ELR (cell line): ENCODE results near the gene DMBX1.

Source experiments
- DNase-seq: peaks from one replicate; pipeline ENCODE4 v3.0.0-alpha.2; 2015; ENCODE audit warnings: low read depth

DMBX1 gene

DNA sequence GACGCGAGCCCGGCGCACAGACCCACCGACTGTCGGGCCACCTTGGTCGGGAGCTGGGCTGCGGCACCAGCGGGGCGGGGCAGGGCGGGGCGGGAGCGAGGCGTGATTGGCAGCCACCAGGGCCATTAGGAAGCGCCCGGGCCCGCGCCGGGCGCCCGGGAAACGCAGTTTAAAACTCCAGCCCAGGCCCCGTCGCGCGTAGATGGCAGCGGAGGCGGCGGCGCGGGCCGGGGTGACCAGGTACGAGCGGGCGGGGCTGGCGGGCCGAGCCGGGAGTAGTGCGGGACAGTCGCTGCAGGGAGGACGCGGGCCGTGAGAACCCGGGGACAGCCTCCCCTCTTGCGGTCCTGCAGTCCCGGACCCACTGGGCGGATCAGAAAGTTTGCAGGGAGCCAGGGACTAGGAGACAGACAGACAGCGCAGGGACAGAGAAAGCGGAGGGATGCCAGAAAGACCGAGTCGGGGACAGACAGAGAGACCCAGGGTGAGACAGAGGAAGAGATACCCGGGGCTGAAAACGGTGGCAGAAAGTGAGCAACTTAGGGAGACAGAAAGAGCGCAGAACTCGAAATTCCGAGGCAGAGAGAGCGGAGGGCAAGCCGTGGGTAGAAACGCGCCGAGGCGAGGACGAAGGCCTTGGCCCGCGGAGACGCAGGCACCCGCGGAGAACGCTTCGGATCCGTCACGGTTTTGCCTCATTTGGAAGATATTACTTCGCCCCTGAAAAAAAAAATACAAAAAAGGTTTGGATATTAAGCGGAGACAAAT, at the start of gene DMBX1:
Gene DMBX1 (plus strand): TSS at position 199 of the 768 bp plus-strand sequence. CDS start 17,175 bp downstream, outside the sequence.
- DNase-seq = peak; percentile 40

DNA sequence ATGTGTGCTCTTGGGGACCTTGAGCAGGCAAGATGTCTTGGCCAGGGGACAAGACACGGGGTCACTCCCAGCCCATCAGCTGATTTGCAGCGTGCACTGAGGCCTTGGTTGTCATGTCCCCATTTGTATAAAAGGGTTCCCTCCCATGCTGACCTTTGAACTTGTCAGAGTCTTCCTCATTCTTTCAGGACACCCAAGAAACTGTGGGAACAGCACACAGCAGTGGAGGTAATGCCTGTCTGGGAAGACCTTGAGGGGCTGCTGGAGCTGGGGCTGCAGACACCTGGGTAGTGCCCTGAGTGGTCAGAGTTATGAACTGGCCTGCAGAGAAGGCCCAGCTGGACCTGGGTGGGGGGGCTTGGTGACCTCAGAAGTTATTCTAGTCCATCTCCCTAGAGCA, 49.2 kb upstream of the DMBX1 start:
- no peak for DNase-seq

DNA sequence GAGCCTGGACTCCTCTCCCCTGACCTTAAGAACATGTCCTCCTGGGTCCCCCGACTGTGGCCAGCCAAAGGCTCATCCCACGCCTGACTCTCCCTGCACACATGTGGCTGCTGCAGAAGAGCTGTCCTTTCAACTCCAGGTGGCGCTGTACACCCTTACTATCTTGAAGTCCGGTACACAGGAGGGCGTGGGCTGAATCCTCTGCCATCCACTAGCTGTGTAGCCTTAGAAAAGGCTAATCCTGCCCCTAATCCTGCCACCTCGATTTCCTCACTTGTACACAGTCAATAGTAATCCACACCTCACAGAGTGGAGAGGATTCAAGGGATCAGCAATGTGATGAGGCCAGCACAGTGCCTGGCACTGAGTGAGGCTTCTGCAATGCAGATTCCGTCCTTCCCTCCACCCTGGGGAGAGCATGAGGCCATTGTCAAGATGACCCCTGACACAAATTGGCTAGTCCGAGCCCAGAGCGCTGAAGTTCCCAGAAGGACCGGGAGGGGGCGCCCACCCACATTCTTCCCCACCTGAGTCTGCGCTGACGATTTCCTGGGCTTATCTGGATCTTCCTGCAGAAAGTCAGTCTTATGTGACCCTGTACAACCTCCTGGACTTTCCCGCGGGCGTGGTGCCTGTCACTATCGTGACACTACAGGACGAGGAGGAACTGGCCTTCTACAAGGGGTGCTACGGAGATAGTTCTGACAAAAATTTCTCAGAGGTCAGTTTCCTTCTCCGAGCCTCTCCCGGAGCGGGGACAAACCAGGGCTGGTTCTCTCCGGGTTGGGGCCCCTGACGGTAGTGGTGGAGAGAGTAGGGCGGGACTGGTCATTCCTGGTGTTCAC, 47.1 kb upstream of the DMBX1 start:
- DNase-seq = peak; percentile 89

DNA sequence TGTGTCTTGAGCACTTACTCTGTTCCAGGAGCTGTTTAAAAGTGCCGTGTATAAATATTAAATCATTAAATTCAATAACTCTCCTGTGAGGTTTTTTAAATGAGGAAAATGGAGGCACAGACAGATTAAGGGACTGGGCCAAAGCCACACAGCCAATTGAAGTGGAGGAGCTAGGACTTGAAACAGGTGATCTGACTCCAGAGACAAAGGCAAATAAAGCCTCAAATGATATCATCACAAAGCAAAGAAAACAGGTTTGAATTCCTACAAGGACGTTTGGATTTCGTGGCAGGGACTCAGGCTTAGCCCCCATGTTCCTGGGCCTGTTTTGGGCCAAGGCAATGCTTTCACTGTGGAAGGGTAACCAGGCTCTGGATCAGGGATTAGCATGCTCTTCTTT, 45.2 kb upstream of the DMBX1 start:
- DNase-seq = no peak

DNA sequence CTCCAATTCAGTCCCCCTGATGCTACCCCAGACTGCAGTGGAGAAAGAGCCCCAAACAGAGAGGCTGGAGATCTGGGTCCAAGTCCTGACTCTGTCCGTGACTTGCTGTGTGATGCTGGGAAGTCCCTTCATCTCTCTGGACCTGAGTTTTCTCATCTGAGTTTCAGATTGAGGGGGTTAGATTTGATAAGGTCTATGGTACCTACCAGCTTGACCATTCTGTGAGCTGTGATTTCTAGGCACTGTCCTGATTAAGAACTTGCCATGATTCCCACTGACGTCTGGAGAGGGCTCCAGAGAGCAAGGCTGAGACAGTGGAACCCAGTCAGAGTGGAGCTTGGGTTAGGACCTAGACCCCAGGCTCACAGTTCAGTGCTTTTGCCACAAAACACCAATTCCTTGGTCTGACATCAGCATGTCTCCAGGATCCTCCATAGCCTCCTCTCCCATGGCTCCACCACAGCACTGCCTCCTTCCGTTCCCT, 43.8 kb upstream of the DMBX1 start:
- peak; percentile 17 for DNase-seq

DNA sequence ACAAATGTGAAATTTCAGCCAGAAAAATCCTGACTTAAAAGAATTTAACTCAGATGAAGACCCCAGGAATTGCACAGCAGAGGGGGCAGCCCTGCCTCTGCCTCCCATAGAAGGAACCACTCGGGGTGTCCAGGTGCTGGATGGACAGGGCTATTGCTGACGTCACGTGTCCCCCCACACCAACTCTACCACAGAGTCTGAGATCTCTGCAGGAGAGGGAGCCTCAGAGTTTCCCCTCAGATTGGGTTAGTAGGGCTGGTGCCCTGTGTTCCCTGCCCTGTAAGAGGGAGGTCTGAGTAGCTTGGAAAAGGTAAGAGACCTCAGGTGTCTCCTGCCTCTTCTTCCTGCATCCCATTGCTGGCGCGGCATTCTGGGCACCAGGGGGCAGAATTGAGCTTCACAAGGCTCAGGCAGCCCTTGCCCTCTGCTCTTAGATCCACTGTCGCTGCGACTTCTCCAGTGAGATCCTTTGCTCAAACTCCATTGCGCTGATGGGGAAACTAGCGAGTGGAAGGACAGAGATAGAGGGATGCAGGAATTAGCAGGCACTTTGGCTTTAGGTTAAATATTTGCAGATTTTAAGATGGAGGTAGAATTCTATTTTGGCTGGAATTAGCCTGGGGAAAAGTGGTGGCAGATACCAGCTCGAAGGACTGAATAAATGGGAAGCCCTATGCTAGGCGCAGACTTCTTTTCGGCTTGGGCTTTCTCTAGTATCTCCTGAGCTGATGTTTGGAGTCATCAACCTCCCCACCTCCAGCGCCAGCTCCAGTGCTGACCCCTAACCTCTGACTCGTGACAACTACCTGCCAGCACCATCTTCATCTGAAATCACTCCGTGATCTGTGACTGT, 42.8 kb upstream of the DMBX1 start:
- peak; percentile 75 for DNase-seq

DNA sequence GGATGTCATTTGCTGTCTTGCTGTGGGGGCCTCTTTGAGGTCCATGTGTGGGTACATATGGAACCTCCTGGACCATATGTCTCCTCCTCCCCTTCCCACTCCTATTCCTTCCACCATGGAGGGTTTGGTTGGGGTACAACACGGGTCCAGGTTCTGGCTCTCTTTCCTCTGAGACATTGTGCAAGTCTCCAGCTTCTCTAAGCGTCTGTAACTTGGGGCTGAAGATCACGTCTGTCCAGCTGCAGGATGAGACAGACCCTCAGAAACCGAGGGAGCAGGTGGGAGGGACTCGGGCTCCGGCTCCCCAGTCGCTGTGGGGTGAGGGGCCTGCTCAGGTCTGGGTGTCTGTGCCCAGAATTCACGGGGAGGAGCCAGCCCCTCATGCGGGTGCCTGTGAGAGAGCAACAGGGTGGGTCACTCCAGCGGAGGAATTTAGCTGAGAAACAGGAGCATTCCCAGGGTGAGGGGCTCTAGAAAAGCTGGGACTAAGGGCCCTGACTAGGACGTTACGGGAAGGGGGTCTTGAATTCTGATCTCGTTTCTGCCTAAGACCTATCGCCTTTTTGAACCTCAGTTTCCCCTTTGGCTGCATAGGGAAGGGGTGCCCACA, 42.0 kb upstream of the DMBX1 start:
- DNase-seq = no peak

DNA sequence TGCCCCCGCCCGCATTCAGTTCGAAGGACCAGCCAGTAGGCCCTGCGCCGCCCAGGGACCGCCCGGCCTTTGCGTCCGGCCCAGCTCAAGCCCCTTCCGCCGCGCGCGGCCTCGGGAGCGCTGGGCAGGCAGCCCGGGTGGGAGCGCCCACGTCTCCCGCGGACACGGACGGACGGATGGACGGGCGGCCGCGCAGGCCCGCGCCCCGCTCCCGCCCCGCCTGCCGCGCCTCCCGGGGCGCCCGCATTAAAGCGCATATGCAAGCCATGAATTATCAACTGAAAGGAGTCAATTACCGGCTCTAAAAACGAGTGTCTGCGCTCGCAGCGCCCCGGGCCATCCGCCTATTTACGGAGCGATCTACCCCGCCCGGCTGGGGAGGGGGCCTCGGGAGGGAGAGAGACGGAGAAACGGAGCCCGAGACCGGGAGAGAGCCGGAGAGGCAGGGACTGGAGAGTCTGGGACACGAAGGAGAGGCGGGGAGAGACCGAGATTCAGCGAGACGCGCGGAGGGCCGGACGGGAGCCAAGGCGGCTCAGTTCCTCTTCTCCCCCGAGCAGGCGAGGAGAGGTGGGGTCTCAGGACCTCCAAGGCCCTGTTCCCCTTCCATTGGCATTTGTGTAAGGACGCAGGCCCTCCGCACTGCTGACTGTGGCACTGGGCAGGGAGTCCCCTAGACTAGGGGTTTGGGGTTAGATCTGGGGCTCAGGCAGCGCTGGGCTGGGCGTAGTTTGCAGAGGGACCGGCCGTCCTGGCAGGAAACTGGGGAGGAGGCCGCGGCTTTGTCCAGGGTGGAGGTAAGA, 41.3 kb upstream of the DMBX1 start:
- DNase-seq = no peak

DNA sequence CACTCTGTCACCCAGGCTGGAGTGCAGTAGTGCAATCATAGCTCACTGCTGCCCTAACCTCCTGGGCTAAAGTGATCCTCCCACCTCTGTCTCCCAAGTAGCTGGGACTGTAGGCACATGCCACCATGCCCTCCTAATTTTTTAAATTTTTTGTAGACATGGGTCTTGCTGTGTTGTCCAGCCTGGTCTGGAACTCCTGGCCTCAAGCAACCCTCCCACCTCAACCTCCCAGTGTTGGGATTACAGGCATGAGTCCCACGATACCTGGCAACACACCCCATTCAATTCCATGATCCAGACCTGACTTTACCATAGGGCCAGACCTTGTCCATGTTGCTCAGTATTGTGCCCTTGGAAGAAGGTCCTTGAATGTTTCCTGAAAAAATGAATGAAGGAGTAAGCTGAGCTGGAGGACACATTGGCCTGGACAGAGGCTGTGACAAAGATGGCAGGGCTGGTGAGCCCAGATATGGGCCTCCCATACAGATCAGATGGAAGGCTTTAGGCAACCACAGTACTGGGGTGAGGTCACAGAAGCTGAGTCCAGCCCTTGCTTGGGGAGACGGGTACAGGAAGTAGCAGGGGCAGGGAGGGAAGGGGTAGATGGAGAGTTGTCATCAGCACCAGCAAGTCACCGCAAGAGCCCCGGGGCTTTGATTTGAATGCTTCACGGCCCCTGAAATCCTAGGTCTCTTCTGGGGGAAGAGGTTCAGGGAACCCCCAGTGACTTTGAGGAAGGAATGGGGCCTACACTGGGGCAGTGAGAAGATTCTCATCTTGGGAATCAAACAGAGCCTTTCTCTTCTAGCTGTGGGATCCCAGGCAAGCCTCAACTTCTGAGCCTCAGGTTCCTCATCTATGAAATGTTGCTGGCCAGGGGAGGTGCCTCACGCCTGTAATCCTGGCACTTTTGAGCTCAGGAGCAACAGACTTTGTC, 40.1 kb upstream of the DMBX1 start:
- DNase-seq = no peak

DNA sequence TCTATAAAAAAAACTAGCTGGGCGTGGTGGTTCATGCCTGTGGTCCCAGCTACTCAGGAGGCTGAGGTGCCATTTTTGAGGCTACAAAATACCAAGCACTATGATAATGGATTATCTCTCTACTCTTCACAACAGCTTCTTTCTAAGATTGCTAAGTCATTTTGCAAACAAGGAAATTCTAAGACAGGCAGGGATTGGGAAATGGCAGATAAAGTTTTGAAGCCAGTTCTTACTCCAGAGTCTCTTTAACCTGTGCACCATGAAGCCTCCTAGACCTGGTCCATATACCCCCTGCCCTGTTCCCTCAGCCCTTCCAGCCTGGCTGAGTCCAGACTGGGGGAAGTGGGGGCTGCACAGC, 39.5 kb upstream of the DMBX1 start:
- DNase-seq = no peak

DNA sequence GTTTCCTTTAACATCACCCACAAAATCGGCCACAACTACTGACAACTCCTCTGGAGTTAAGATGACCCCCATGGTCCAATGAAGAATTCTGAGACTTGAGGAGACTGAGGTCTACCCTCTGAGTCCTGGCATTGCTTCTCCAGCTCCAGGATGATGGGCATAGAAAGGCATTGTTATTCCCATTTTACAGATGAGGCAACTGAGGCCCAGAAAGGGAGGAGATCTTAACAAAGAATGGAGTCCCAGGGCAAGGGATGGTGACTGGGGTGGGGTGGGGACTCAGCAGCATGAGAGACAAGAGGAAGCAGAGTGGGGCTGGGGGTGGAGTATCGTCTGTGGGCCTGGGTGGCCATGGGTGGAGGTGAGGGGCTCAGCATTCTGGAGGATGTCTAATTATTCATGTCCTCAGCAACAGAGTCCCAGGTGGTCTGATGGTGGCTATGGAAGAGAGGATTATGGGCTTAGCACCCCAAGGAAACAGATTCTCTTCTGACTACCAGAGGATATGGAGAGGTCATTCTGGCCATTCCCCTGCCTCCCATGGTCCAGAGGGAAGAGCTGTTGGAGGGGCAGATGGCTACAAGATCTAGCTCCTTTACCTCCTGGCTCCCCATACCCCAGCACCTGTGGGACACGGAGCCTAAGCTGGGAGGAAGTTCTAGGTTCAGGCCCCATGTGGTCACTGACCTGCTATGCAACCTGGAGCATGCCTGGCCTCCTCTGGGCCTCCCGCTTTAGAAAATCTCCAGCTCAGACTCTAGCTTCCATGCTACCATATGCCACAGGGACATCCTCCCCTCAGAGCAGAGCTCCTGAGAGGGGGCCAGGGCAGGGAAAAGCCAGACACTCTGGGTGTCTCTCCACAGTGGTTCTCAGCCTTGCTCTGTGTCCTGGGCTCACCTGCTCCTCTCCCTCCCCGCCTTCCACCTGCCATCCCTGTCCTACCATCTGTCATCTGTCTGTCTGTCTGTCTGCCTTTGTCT, 37.4 kb upstream of the DMBX1 start:
- DNase-seq = no peak

DNA sequence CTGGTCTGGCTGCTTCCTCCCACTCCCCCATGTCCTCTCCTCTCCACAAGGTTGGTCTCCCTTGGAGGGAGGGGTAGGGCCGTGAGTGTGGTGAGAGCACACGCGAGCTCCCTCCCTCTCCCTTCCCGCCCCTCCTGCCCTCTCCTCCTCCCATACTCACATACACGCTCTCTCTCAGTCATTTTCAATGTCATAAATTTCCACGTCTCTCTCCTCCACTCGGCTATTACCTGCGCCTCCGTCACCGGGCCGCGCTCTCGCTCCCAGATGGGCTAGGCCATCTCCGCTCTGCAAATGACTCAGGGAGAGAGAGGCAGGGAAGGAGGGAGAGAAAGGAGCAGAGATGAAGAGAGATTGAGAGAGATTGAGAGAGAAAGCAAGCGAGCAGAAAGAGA, 36.7 kb upstream of the DMBX1 start:
- no peak for DNase-seq

DNA sequence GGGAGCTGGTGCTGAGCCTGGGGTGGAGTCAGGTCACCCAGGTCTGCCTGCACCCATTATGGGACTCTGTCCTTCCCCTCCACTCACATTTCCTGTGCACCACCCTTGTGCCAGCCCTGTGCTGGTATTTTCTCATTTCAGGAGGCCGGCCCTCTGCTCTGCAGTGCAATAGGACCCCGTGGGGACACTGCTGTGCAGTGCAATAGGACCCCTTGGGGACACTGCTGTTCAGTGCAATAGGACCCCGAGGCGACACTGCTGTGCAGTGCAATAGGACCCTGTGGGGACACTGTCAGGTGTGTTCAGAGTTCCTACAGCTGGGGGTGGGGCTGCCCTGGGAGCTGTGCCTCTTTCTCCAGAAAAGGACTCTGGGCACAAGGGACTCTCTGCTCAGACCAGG, 36.2 kb upstream of the DMBX1 start:
- no peak for DNase-seq

DNA sequence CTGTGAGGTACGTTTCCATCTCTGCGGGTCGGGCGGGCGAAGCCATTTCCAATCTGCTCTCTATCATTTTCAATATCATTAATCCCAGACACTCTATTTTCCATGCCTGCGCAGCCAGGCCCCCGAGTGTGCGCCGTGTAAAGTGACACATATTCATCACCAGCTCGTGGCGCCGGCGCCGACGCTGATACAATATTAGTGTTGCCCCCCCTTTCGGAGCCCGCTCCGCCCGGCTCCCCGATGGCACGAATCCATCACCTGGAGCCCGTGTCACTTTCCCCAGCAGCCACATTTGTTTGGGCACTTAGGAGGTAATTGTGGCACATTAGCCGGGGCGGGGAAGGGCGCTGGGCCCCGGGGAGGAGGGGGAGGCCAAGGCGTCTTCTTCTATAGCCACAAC, 33.7 kb upstream of the DMBX1 start:
- no peak for DNase-seq

DNA sequence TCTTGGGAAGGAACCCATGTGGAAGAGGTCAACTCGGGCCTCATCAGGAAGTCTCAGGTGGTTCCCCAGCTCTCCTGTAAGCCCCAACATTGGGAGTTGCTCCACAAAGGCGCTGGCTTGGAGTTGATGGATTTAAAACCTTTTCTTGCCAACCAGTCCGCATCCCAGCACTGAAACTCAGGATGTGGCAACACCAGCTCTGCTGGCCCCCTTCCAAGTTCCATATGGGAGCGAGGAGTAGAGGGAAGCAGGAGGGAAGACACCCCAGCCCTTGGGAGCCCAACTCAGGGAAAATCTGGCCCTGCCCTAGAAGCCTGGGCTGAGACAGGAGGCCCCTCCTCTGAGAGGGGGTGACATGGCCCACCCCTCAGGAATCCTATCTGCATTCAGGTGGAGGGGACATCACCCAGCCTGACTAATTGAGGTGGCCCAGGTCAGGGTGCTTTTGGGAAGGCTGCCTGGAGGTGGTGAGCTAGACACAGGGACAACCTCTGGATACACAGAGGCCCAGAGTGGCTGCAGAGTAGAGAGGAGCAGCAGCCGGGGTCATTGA, 33.1 kb upstream of the DMBX1 start:
- DNase-seq = no peak

DNA sequence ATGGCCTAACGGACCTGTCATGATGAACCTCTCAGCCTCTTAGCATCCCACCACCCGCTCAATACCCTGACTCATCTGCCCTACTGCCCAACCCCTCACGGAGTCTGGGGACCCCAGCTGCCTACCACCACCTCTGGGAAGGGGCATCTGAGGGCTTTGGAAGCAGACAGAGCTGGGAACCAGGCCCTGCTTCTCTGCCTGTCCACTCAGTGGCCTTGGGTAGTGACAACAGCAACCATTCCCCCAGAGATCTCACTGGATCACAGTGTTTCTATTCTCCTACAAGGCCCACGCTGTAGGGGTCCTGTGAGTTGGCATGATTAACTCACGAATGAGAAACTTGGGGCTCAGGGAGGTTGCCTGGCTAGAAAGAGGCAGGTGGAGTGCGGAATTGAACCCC, 32.5 kb upstream of the DMBX1 start:
- DNase-seq = no peak

DNA sequence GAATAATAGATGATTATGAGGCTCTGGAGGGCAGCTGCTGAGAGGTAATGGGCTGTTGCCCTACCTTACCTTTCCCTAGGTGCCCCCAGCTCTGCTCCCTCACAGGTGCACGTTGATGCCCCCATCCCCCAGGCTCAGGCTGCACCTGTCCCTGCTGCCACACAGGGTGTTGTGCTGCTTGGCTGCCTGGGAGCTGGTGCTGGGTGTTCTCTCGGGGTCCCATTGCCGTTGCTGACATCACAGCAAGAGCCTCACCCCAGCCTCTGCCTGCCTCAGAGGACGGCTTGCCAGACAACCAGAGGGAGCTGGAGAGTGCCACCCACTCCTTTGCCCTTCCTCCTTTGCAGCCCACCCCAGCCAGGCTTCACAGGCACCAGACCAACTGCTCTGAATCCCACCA, 31.4 kb upstream of the DMBX1 start:
- no peak for DNase-seq

DNA sequence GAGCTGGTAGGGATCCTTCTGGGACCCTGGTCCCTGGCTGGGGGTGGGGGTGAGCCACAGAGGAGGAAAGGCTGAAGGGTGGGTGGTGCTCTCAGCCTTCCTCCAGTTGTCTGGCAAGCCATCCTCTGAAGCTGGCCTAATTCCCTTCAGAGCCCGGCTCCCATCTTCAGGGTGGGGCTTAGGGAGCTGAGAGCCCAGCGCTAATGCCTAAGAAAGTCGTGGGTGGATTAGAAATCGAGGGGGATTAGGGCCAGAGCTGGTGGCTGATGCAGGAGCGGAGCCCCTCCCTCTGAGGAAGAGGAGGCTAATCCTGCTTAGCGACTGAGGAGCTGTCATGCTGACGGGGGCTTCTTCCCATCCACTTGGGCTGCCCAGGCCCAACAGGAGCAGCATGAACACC, 30.8 kb upstream of the DMBX1 start:
- no peak for DNase-seq
